Nephron progenitor cell (in vitro differentiated cells): ENCODE results near the gene SLC37A2.
"Not testable (repeated sequence)": the region's sequence is repeated elsewhere in the genome, so short reads cannot be mapped to it uniquely, and the experiment has no call there.

ENCODE experiments used
- DNase-seq: peaks from one replicate; pipeline ENCODE4 v3.0.0; 2021
- H3K27ac Mint-ChIP-seq: 2 replicates; pipeline ENCODE4 v1.8.0; 2021; ENCODE audit warnings: mild to moderate bottlenecking, moderate library complexity, mixed read lengths
- H3K27me3 Mint-ChIP-seq: 2 replicates; pipeline ENCODE4 v1.8.0; 2021; ENCODE audit warnings: mild to moderate bottlenecking, low read depth, mixed read lengths; ENCODE audit not compliant: poor library complexity
- H3K36me3 Mint-ChIP-seq: 2 replicates; pipeline ENCODE4 v1.8.0; 2021; ENCODE audit warnings: low read depth, mixed read lengths
- H3K4me1 Mint-ChIP-seq: 2 replicates; pipeline ENCODE4 v1.8.0; 2021; ENCODE audit warnings: mixed read lengths
- H3K4me3 Mint-ChIP-seq: 2 replicates; pipeline ENCODE4 v1.8.0; 2021; ENCODE audit warnings: mild to moderate bottlenecking, moderate library complexity, mixed read lengths
- H3K9me3 Mint-ChIP-seq: 2 replicates; pipeline ENCODE4 v1.8.0; 2021; ENCODE audit warnings: mild to moderate bottlenecking, moderate library complexity, mixed read lengths
- CTCF ChIP-seq: fragments of 200-600 bp; sonication (generic); IDR thresholded peaks from 2 replicates; pipeline ENCODE4 v1.5.0; 2021; ENCODE audit warnings: antibody characterized with exemption

Gene SLC37A2

GRCh38 chr11:125062931-125063428 is at the start of gene SLC37A2:
TSS of gene SLC37A2 (plus strand) at chr11:125063305. CDS start at chr11:125063368, 63 bp downstream.
- Mint-ChIP-seq H3K4me1 (peaks cover 5% of the 10 kb centered on the region), H3K4me3 (peak within 1 kb of the TSS; percentile 84), H3K36me3 (no peaks in the 10 kb centered on the region), H3K27ac (no peak within 1 kb of the TSS), H3K9me3 (no peaks in the 10 kb centered on the region), H3K27me3 (peaks cover 80% of the 10 kb centered on the region)
- peak; percentile 78 for DNase-seq
- peak; percentile 10 for TF ChIP-seq CTCF

GRCh38 chr11:125016413-125016812 is 46.7 kb upstream of the SLC37A2 start:
- no peak for TF ChIP-seq CTCF
- DNase-seq, result no peak
- peaks cover 28% of the 10 kb centered on the region for H3K9me3 Mint-ChIP-seq

GRCh38 chr11:125020342-125020741 is 42.8 kb upstream of the SLC37A2 start:
- no peak for TF ChIP-seq CTCF
- peaks cover 8% of the 10 kb centered on the region for H3K9me3 Mint-ChIP-seq
- no peak overlapping the region for H3K4me3 Mint-ChIP-seq
- DNase-seq, result no peak
- no peaks in the 10 kb centered on the region for H3K36me3 Mint-ChIP-seq
- no peaks in the 10 kb centered on the region for H3K27me3 Mint-ChIP-seq
- H3K4me1 Mint-ChIP-seq, result peaks cover 5% of the 10 kb centered on the region
- no peak overlapping the region for H3K27ac Mint-ChIP-seq

More at GRCh38 chr11:125016413-125016812, 46.7 kb upstream of the SLC37A2 start:
- no peaks in the 10 kb centered on the region for H3K27me3 Mint-ChIP-seq
- peaks cover 5% of the 10 kb centered on the region for H3K4me1 Mint-ChIP-seq
- peaks cover 20% of the 10 kb centered on the region for H3K36me3 Mint-ChIP-seq
- no peak overlapping the region for H3K4me3 Mint-ChIP-seq
- no peak overlapping the region for H3K27ac Mint-ChIP-seq

GRCh38 chr11:125022551-125022950 is 40.6 kb upstream of the SLC37A2 start:
- H3K27me3 Mint-ChIP-seq, result peaks cover 6% of the 10 kb centered on the region
- H3K9me3 Mint-ChIP-seq, result peaks cover 11% of the 10 kb centered on the region
- H3K36me3 Mint-ChIP-seq, result peaks cover 2% of the 10 kb centered on the region
- no peak for TF ChIP-seq CTCF
- peaks cover 10% of the 10 kb centered on the region for H3K4me1 Mint-ChIP-seq
- no peak for DNase-seq
- H3K4me3 Mint-ChIP-seq, result no peak overlapping the region
- H3K27ac Mint-ChIP-seq, result no peak overlapping the region

- H3K4me3 Mint-ChIP-seq, result no peak overlapping the region
- no peak for TF ChIP-seq CTCF
- peaks cover 24% of the 10 kb centered on the region for H3K9me3 Mint-ChIP-seq
- peaks cover 5% of the 10 kb centered on the region for H3K4me1 Mint-ChIP-seq
- H3K36me3 Mint-ChIP-seq, result peaks cover 25% of the 10 kb centered on the region
- DNase-seq, result peak; percentile 1
- H3K27ac Mint-ChIP-seq, result no peak overlapping the region
- H3K27me3 Mint-ChIP-seq, result peaks cover 6% of the 10 kb centered on the region
Measured at GRCh38 chr11:125025968-125026367, 37.1 kb upstream of the SLC37A2 start.

- H3K36me3 Mint-ChIP-seq, result peaks cover 40% of the 10 kb centered on the region
- not testable (repeated sequence) for H3K4me1 Mint-ChIP-seq, DNase-seq, H3K27ac Mint-ChIP-seq, H3K4me3 Mint-ChIP-seq, H3K27me3 Mint-ChIP-seq
- peaks cover 41% of the 10 kb centered on the region for H3K9me3 Mint-ChIP-seq
Measured at GRCh38 chr11:125029431-125029830, 33.7 kb upstream of the SLC37A2 start.
